Bronchial epithelial cell (primary cell): ENCODE results near the gene SBK3. TPM values are rescaled to one million over a fixed set of nuclear protein-coding genes. Genes with fewer than 3 reads are reported as not detected.

ENCODE experiments used
- DNase-seq: peaks from one replicate; pipeline ENCODE4 v3.0.0-alpha.2; 2010; ENCODE audit warnings: low read depth
- FAIRE-seq: peaks from 2 replicates; lab custom pipeline; 2011; peaks lifted over from hg19 to GRCh38; lab: Jason Lieb, UNC
- H3K27me3 ChIP-seq: 2 replicates; pipeline ENCODE4 v1.5.1; 2011; ENCODE audit warnings: low read length; ENCODE audit not compliant: control insufficient read depth, insufficient read depth
- H3K36me3 ChIP-seq: 2 replicates; pipeline ENCODE4 v1.5.1; 2011; ENCODE audit warnings: low read length; ENCODE audit not compliant: control insufficient read depth, insufficient read depth
- H3K4me3 ChIP-seq: 2 replicates; pipeline ENCODE4 v1.5.1; 2011; ENCODE audit warnings: mild to moderate bottlenecking, low read depth, low read length, control low read depth
- total RNA-seq: library from RNA; depleted of rRNA; stranded (reverse); fragments of >200 nt; gene quantifications from 2 replicates; pipeline ENCODE4 v1.2.1, GENCODE V29; 2014
- TF ChIP-seq, protein P1 (sequence below): IDR thresholded peaks from 2 replicates; pipeline ENCODE4 v1.5.1; 2011; ENCODE audit warnings: mild to moderate bottlenecking, moderate library complexity, low read length, control low read depth, inconsistent platforms; ENCODE audit not compliant: insufficient read depth, severe bottlenecking

The SBK3 gene
- total RNA-seq, 1 donor from 2014 or later, result not detected

GRCh38 chr19:55546011-55546410 is 668 bp upstream of the SBK3 start:
- DNase-seq, result no peak
- H3K36me3 ChIP-seq, result no peaks in the 10 kb centered on the region
- no peak for FAIRE-seq
- TF ChIP-seq, protein P1, sequence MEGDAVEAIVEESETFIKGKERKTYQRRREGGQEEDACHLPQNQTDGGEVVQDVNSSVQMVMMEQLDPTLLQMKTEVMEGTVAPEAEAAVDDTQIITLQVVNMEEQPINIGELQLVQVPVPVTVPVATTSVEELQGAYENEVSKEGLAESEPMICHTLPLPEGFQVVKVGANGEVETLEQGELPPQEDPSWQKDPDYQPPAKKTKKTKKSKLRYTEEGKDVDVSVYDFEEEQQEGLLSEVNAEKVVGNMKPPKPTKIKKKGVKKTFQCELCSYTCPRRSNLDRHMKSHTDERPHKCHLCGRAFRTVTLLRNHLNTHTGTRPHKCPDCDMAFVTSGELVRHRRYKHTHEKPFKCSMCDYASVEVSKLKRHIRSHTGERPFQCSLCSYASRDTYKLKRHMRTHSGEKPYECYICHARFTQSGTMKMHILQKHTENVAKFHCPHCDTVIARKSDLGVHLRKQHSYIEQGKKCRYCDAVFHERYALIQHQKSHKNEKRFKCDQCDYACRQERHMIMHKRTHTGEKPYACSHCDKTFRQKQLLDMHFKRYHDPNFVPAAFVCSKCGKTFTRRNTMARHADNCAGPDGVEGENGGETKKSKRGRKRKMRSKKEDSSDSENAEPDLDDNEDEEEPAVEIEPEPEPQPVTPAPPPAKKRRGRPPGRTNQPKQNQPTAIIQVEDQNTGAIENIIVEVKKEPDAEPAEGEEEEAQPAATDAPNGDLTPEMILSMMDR, result no peak
- no peaks in the 10 kb centered on the region for H3K27me3 ChIP-seq
- H3K4me3 ChIP-seq, result no peak overlapping the region

GRCh38 chr19:55544776-55545439 is 435 bp downstream of the SBK3 start:
- Histone ChIP-seq H3K27me3 (no peaks in the 10 kb centered on the region), H3K4me3 (no peak overlapping the region), H3K36me3 (no peaks in the 10 kb centered on the region)
- TF ChIP-seq, protein P1, result no peak
- DNase-seq, result no peak
- FAIRE-seq, result no peak

DNA sequence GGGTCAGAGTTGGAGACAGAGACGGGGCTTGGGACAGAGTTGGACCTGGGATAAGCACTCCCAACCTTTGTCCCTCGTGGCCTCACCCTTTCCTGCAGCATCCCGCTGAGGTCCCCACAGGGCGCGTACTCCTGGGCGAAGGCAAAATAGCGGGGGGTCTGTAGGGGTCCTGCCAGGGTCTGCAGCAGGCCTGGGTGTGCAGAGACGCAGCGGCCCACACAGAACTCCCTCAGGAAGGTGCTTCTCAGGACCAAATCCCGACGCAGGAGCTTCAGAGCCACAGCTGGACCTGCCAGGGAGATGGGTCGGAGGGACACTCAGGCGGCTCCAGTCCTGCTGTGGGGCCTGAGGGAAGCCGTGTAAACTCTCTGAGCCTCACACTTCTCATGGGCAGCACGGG is 1.3 kb downstream of the SBK3 start:
- H3K27me3 ChIP-seq, result no peaks in the 10 kb centered on the region
- H3K36me3 ChIP-seq, result no peaks in the 10 kb centered on the region
- FAIRE-seq (no peak), DNase-seq (no peak)
- H3K4me3 ChIP-seq, result no peak overlapping the region
- TF ChIP-seq, protein P1, result no peak

DNA sequence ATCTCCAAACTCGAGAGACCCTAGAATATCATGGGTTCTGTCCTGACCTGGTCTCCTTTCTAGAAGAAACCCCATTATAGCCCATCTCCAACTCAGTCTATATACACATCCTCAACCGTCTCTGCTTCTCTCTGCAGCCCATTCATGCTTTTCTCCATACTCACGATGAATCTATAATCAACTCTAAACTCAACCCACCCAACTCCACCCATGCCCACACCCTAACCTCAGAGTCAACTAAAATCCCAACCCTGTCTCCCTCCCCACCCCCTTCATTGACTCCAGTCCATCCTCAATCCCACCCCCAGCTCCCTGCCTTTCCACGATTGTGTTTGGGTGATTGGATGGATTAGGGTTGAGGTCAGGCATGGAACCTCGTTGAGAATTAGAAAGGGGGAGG is 1.8 kb downstream of the SBK3 start:
- TF ChIP-seq, protein P1, result no peak
- DNase-seq (no peak), FAIRE-seq (no peak)
- no peak overlapping the region for H3K4me3 ChIP-seq
- H3K36me3 ChIP-seq, result no peaks in the 10 kb centered on the region
- no peaks in the 10 kb centered on the region for H3K27me3 ChIP-seq

- no peak for DNase-seq
- TF ChIP-seq, protein P1, result no peak
- H3K4me3 ChIP-seq, result no peak overlapping the region
- no peak for FAIRE-seq
- H3K36me3 ChIP-seq, result no peaks in the 10 kb centered on the region
- H3K27me3 ChIP-seq, result no peaks in the 10 kb centered on the region
Measured at GRCh38 chr19:55542292-55542855, 3.0 kb downstream of the SBK3 start.
